GM20431 (cell line): ENCODE data around the gene SF1.

Experiments used
- in situ Hi-C: fragments of 300-500 bp; cut with MseI, MboI; formaldehyde crosslinking; loops from one replicate; pipeline ENCODE4 v1.15.0; 2020; ENCODE audit warnings: low sequenced_read_pairs; ENCODE audit not compliant: unreplicated experiment

Gene SF1

GRCh38 chr11:64750361-64751054 is 27.8 kb downstream of the SF1 start:
- in situ Hi-C loops = no loop called here

GRCh38 chr11:64747961-64748665 is 30.2 kb downstream of the SF1 start:
- in situ Hi-C loops = no loop called here

GRCh38 chr11:64746486-64746885 is 31.9 kb downstream of the SF1 start:
- in situ Hi-C loops = no loop called here

- in situ Hi-C loops = no loop called here
These were observed 32.6 kb downstream of the SF1 start for GRCh38 chr11:64745521-64746328.

- in situ Hi-C loops = no loop called here
These were observed 33.2 kb downstream of the SF1 start for GRCh38 chr11:64745189-64745520.

- in situ Hi-C loops = no loop called here
These were observed 33.7 kb downstream of the SF1 start for GRCh38 chr11:64744544-64745188.

GRCh38 chr11:64743591-64744543 is 34.5 kb downstream of the SF1 start, which contains the start of gene RASGRP2:
RASGRP2 (minus strand) TSS chr11:64744142; CDS start chr11:64742866, 1,276 bp downstream.
- in situ Hi-C loops = no loop called here

GRCh38 chr11:64742889-64743590 is 35.3 kb downstream of the SF1 start:
- in situ Hi-C loops = no loop called here

- in situ Hi-C loops = no loop called here
These were observed 36.1 kb downstream of the SF1 start for GRCh38 chr11:64742087-64742888.

- in situ Hi-C loops = no loop called here
These were observed 36.8 kb downstream of the SF1 start for GRCh38 chr11:64741375-64742086.

- in situ Hi-C loops = no loop called here
These were observed 38.5 kb downstream of the SF1 start for GRCh38 chr11:64739871-64740270.

GRCh38 chr11:64736654-64737053 is 41.7 kb downstream of the SF1 start:
- in situ Hi-C loops = no loop called here

GRCh38 chr11:64735725-64736259 is 42.5 kb downstream of the SF1 start:
- in situ Hi-C loops = no loop called here

GRCh38 chr11:64734811-64735724 is 43.3 kb downstream of the SF1 start:
- in situ Hi-C loops = no loop called here

GRCh38 chr11:64731601-64732000 is 46.7 kb downstream of the SF1 start:
- in situ Hi-C loops = no loop called here

GRCh38 chr11:64729851-64730382 is 48.4 kb downstream of the SF1 start:
- in situ Hi-C loops = no loop called here
